Suprapubic skin (tissue), 3 donors: ENCODE data around the gene MIB1.

Experiments
- CTCF ChIP-seq, 2 donors: fragments of 200-600 bp in 1 of 2; fragments of 450-650 bp in 1 of 2; sonication (generic) in 1 of 2; IDR thresholded peaks; one replicate each; pipeline ENCODE4 v1.5.1; 2016 to 2019; ENCODE audit warnings: antibody characterized with exemption in 2 of 2, mild to moderate bottlenecking in 1 of 2, moderate library complexity in 1 of 2
- POLR2A ChIP-seq, 2 donors: fragments of 450-650 bp; IDR thresholded peaks; one replicate each; pipeline ENCODE4 v1.6.1; 2017; ENCODE audit warnings: antibody characterized with exemption in 2 of 2, mild to moderate bottlenecking in 2 of 2, moderate library complexity in 2 of 2

DNA sequence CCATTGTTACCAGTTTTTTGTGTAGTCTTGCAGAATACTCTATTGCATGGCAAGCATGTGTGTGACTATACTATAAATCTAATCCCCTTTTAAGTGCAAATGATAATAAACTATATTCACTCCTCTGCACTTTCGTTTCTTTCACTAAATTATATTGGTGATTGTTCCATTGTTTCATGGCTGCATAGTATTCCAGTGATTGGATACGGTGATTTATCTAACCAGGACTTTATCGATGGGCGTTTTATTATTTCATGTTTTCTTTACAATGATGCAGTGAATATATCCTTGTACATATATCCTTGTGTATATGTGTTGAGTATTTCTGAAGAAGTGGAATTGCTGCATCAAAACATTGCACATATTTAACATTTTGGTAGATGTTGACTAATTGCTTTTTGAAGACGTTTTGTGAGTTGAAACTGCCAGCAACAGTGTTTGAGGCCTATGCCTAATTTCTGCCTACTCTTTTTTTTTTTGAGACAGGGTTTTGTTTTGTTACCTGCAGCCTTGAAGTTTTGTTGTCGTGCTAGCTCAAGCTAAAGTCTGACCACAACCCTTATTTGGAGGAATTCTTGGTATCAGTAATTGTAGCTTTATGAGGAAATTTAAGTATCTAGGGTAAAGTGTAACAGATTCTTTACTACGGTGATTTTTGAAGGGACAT lies 2.7 kb downstream of the MIB1 start:
- TF ChIP-seq CTCF (IDR thresholded peaks at IDR 0.05) (no peak), POLR2A (IDR thresholded peaks at IDR 0.05) (no peak)
